HT-29 (cell line): ENCODE results near the gene EGFLAM. TPM values are rescaled to one million over a fixed set of nuclear protein-coding genes. Genes with fewer than 3 reads are reported as not detected.
A peak's percentile ranks its signal among the peaks of the same experiment; 100 is the strongest.

Experiments
- DNase-seq: peaks from one replicate; pipeline ENCODE4 v3.0.0-alpha.2; 2015; ENCODE audit warnings: low spot score
- small RNA-seq: library from RNA; depleted of rRNA; stranded (forward); fragments of <200 nt; gene quantifications from one replicate; pipeline ENCODE3, GENCODE V24; 2014
- total RNA-seq: library from RNA; depleted of rRNA; stranded (reverse); fragments of >200 nt; shearing (Covaris generic); gene quantifications from 2 replicates; pipeline ENCODE4 v1.2.3, GENCODE V29; 2014

The EGFLAM gene
- total RNA-seq, 1 experiment from 2014 or later = not detected

DNA sequence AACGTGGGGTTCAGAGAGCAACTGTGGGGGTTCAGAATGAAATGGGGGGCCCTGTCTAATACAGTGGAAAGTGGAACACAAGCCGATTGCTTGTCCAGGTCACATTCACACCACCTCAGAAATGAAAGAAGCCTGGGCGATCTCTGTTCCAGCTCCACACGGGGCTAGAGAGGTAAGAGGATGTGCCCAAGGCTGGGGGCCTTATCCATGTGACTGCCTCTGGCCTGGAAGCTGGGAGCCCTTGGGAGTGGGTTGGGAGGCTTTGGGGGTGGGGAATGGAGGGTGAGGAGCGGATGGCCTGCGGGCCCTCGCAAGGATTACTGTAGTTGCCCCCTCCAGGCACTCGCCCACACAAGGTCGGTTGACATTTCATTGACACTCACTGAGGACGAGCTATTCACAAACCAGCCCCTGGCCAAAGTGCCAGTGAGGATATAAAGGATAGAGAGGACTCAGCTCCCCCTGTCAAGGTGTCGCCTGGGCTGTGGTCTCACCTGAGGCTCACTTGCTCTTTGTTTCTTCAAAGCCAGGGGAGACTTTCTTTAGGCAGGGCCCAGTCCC is 211.4 kb downstream of the EGFLAM start:
- DNase-seq = no peak

DNA sequence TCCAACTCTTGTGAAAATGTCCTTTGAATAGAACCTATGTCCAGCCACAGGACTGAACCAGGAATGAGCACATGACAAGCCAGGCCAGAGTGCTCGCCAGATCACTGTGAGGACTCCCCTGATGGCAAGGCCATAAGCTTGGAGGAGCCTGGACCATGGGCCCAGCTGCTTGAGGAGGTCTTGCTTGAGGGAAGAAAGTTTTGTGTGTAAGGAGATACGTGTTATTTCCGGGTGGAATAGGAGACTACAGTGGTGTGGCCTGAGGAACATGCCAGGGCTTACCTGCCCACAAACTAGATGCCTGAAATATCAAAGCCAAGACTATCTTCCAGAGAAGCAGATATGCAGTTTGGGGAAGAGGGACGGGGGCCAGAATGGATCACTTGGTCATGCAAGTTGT is 213.3 kb downstream of the EGFLAM start:
- no peak for DNase-seq

DNA sequence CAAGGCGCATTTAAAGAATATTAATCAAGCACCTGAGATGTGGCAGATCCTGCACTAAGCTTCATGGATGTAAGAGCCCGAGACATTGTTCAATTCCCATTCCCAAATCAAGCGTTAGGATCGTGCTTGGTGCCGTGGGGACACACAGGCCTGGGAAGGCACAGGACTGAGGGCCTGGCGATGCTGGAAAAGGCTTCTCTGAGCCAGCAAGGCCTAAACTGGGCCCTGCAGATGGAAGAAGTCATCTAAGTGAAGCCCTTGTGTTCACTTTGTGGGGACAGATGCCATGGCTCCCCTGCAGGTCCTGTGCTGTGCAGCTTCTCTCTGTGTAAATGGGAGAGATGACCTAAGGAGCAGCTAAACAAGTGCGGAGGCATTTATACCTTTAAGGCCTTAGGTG is 214.2 kb downstream of the EGFLAM start:
- DNase-seq = no peak

DNA sequence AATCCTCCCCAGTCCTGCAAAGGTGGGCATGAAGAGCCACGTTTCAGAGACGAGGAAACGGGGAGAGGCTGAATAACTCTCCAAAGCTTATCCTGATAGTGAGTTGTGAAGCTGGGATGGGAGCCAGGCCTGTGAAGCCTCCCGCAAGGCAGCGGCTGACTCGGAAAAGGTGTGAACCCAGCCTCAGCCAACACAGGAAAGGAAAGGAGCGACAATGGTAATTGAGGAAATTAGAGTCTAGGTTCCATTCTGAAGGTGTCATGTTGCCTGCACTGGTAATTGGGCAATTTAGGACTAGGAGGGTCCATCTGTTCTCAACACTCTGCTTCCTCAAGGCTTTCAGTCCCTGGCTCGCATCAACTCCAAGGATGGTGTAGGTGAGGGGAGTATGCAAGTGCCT is 214.6 kb downstream of the EGFLAM start:
- no peak for DNase-seq

DNA sequence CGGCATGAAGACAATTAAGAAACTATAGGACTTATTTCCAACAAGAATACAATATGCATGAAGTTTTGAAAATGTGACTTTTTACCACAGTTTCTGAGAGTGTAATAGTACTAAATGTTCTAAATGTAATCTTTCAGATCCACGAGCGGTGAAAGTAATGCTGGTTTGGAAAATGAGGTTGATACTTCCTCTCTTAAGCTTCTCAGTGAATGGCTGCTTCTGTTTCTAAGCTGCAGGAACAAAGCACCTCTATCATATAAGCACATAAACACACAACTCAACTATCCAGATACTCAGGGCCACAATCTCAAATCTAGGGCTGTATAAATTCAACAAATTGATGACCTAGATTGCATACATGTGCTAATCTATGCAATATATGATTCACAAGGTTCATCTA is 219.8 kb downstream of the EGFLAM start:
- no peak for DNase-seq

DNA sequence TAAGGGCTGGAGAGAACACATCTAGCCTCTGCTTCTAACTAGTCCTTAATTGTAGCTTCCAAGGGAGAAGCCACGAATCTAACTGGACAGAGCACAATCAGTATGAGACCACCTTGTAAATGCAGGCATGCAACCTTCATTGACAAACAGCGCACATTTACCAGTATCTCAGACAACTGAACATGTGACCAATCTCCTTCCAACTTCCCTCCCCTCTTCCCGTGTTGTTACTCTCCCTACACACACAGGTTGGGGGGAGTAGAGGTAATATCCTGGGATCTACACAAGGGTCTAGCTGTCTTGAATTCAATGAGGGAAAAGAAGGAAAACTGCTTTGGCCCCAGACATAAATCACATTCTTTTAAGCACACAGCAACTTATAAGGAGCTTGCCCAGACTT is 220.5 kb downstream of the EGFLAM start:
- no peak for DNase-seq

DNA sequence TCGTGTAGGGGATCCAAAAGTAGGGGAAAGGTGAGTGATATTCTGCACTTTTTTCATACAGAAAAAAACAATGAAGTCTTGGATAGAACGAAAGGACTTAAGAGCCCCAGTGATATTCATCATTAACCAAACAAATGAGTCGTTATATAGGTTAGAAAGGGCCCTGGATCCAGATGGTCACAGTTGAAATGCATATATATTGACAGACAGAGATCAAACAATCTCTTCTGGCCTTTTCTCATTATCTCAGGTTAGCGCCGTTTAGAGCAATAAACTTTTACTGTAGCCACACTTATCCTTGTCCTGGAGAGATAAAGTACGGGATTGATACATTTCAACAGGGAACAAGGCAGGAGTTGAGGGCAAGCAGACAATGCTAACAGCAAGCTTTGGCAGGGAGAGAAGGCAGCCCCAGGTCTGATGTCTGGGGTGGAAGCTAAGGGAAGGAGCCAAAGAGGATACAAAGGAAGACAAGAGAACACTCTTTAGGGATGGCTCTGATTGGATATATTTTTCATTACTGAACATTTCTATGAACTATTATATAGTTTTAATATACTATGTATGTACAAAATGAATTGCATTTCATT is 221.1 kb downstream of the EGFLAM start:
- no peak for DNase-seq

DNA sequence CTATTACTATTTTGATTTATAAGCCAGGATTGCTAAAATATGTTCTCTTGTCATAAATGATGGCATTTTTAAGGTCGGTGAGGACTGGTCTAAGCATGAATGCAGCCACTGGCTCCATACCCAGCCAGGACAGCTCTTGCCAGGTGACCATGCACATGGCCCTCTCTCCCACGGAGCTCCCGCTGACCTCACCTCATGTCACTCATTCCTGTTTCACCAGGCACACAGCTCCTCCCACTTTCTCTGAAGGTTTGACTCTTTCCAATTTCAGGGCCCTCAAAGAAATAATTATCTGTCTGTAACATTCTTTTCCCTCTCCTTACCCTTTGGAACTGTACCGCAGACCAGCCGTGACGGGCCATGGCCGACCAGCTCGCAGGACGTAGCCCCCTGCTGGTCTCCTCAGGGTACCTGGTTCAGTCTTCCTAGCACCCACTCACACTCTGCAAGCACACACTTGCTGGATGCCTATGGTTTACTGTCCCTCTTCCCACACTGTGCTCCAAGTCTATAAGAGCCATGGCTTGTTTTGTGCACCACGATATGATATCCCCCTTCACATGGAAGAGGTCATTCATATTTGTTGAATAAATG is 225.5 kb downstream of the EGFLAM start:
- no peak for DNase-seq

DNA sequence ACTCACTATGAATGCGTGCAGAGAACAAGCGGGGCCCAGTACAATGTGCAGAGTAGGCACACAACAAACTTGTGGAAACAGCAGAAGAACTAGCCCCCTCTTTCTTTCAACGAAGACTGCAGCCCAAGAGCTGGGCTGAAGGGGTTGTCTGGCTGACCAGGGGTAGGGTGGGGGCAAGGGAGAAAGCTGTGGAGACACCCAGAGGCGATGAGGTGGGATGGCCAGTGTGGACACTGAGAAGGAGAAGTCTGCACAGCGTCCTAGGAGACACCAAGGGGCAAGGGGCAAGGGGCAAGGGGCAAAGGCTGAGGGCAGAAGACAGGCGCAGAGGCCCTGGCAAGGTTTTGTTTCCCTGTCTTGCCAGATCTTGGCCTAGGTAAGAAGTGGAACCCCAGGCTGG is 235.8 kb downstream of the EGFLAM start:
- no peak for DNase-seq

DNA sequence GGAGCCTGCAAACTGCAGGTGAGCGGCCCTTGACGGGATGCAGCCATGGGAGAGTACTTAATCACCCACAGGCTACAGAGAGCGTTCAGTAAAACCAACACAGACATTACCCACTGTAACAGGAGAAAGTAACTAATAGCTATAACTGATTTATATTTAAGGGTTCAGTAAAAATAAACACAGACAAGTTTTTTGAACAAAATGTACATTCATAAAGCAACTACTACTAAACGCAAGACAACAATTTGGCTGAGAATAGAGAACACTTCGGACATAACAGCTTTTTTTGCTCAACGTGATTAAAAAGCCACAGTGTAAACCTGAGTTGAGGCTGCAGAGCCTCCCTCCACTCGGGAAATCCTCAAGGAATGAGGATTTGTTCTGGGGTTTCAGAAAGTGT is 236.4 kb downstream of the EGFLAM start:
- no peak for DNase-seq

DNA sequence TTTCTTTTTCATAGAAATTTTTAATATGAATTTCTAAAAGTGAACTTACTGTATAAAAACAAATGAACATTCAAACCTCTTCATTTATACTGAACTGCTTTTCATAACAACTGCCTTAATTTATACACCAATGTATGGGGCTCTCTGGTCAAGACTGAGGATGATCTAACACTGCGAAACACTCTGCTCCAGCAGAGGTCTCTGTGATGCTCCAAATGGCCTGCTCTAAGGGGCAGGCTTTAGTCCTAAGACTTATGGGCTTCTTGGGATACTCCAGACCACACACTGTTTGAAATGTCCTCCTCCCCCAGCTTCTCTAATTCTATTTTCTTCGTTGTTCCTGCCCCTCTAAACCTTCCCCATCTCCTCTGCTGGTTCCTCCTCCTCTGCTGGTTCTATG is 239.6 kb downstream of the EGFLAM start:
- DNase-seq = peak; percentile 16

DNA sequence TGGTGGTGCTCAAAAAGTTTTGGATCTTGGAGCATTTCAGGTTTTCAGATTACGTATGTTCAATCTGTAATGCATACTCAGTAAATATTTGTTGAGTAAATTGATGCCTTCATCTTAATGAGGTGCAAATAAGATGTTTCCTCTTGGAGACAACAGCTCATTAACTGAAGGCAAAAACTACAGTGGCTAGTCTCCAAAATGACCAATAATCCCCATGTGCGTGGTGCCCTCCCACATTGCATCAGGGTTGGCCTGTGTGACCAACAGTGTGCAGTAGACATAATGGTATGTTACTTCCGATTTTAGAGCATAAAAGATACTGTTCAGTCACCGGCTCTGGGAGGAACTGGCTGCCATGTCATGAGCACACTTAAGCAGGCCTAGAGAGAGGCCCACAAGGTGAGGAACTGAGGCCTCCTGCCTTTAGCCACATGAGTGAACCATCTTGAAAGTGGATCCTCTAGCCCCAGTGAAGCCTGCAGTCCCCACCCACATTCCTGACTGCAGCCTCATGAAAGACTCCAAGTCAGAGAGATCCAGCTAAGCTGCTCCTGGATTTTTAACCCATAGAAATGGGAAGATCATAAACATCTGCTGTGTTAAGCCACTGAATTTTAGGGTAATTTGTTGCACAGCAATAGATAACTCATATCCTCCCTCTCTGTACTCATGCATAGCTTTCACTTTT is 242.4 kb downstream of the EGFLAM start:
- no peak for DNase-seq

DNA sequence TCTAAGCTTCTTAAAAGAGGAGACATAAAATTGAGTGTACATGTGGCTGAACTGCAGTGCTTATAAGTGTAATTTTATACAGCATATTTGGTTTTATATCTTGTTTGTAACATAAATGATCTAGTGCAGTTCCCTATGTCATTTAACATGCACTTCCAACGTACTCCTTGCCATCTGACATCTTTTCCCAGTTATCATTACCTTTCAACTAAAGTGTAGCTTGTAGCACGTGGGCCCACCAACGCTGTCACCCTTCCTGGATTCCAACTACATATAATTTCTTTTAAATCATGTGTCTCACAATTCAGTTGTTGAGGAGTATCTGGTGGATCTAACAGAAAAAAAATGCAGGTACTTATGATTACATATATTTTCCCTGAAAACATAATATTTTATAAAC is 247.9 kb downstream of the EGFLAM start:
- no peak for DNase-seq

DNA sequence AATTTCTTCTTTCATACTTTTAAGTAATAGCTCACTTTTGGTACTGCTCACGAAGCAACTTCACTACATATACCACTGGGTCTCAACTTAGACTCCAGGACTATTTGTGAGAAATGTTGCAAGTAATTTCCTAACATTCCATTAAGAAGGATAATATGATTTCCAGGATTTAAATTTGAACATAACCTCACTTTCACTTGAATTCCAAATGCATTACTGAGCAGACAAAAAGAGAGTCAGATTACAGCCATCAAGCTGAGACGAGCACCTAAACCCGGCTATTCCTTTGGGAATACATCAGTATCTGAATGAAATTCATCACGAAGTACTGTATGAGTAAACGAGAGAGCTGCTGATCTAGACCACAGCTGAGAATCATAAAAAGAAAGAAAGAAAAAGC is 250.8 kb downstream of the EGFLAM start:
- DNase-seq = no peak

Small RNAs within 50 kb of the gene (small RNA-seq; reads per million reads assigned to genes)
- not detected for gene AC091839.1
